ENCODE results near the gene SPATA20. TPM values are rescaled to one million over a fixed set of nuclear protein-coding genes. Genes with fewer than 3 reads are reported as not detected.

Gene SPATA20
- total RNA-seq, 1 donor from 2014 or later = 70.2 TPM

DNA sequence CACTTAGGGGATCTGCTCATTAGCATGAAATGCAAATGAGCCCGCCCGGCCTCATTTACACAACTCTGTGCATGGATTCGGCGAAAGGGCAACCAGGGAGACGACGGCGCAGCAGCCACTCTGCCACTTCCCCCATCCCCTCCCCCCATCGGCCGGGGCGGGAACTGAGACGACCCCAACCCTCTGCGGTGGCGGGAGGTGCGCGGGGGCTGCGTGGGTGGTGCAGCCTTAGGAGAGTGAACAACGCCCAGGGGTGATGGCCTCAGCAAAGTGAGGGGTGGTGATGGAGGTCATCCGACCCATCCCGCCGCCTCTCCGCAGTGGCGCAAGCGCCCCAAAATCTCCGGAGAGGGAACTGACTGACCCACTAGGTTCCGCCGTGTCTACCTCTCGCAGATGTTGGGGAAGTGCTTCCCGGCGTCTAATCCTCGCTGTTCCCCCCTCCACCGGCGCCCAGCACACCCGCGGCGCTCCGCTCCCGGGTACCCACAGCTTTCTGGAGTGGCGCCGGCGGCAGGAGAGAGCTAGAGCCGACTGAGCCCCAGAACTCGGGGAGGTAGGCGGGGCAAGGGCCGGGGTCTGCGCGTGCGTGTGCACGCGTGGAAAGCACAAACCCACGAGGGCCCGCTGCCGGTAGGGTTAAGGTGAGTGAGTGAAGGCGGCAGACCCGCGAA, 12.1 kb downstream of the SPATA20 start:
- H3K4me3 ChIP-seq (ENCODE audit: low read depth, low read length) = no peak overlapping the region
- no peak for DNase-seq (ENCODE audit: low read depth)

DNA sequence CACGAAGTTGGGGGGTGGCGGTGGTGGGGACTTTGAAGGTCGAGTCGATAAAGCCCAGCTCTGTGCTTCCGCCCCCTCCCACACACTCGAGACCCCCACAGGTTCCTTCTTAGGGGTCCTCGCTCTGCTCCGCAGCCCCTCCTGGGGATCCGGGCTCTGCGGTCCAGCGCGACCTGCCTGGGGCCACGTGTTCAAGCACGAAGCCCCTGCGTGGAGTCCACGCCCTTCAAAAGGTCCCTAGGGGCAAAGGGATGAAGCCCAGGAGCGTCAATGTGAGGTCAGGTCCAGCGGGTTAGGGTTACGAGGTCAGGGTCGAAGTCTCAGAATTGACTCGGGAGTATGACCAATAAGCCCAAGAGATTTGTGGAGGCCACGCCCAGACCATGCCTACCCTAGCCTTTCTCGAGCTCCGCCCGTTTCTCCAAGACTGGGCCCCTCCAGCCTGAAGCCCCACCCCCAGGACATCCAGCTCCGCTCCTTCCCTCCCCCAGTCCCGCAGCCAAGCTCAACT, 12.8 kb downstream of the SPATA20 start:
- peak overlapping the region; percentile 19 for H3K4me3 ChIP-seq (ENCODE audit: low read depth, low read length)
- DNase-seq (ENCODE audit: low read depth) = no peak
- TF ChIP-seq, protein P1, sequence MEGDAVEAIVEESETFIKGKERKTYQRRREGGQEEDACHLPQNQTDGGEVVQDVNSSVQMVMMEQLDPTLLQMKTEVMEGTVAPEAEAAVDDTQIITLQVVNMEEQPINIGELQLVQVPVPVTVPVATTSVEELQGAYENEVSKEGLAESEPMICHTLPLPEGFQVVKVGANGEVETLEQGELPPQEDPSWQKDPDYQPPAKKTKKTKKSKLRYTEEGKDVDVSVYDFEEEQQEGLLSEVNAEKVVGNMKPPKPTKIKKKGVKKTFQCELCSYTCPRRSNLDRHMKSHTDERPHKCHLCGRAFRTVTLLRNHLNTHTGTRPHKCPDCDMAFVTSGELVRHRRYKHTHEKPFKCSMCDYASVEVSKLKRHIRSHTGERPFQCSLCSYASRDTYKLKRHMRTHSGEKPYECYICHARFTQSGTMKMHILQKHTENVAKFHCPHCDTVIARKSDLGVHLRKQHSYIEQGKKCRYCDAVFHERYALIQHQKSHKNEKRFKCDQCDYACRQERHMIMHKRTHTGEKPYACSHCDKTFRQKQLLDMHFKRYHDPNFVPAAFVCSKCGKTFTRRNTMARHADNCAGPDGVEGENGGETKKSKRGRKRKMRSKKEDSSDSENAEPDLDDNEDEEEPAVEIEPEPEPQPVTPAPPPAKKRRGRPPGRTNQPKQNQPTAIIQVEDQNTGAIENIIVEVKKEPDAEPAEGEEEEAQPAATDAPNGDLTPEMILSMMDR (conservative IDR thresholded peaks at IDR 0.05; ENCODE audit: low read depth, low read length) = no peak

More for the DNA sequence above, 12.1 kb downstream of the SPATA20 start:
- TF ChIP-seq, protein P1 (conservative IDR thresholded peaks at IDR 0.05; ENCODE audit: low read depth, low read length) = no peak

DNA sequence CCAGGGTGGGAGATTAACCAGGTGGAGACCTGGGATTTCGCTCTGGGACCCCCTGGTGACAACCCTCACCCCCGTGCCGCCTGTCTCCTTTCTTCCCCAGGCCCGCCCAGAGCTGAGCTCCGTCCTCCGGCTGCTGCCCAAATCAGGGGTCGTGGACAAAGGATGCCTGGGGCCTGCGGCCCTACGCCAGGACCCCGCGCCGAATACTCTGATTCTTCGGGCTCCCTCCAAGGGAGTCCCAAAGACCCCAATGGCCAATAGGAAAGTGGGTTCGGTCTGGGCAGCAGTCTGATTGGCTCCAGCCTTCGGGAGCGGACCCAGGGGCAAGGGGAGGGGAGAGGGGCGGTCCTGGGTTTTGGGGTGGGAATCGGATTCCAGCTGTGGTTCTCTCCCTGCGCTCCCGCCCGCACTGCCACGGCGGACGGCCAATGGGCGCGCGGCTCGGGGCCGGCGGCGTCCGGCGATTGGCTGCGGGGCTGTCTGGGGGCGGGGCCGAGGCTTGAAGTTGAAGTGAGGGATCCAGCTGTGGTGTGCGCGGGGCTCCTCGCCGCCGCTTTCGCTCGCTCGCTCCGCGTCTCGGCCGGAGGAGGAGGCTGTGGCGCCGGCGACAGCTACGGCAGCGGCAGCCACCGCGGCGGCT, 13.3 kb downstream of the SPATA20 start, which contains the start of gene CACNA1G:
Gene CACNA1G, plus strand, starts transcription at position 531 of the 640 bp plus-strand sequence. CDS start 745 bp downstream, outside the sequence.
- TF ChIP-seq, protein P1 (conservative IDR thresholded peaks at IDR 0.05; ENCODE audit: low read depth, low read length) = no peak
- no peak for DNase-seq (ENCODE audit: low read depth)
- H3K4me3 ChIP-seq (ENCODE audit: low read depth, low read length) = peak within 1 kb of the TSS; percentile 31

DNA sequence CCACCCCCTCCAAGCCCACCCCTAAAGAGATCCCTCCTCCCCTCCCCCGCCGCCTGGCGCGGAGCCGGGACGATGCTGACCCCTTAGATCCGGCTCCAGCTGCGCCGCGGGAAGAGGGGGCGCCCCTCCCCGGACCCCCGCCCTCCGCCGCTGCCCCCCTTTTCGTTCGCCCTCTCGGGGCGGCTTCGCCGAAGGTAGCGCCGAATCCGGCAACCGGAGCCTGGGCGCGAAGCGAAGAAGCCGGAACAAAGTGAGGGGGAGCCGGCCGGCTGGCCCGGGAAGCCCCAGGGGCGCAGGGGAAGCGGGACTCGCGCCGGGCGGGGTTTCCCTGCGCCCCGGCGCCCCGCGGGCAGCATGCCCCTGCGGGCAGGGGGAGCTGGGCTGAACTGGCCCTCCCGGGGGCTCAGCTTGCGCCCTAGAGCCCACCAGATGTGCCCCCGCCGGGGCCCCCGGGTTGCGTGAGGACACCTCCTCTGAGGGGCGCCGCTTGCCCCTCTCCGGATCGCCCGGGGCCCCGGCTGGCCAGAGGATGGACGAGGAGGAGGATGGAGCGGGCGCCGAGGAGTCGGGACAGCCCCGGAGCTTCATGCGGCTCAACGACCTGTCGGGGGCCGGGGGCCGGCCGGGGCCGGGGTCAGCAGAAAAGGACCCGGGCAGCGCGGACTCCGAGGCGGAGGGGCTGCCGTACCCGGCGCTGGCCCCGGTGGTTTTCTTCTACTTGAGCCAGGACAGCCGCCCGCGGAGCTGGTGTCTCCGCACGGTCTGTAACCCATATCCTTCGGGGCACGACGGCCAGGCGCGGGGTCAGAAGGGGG, 14.2 kb downstream of the SPATA20 start:
- H3K4me3 ChIP-seq (ENCODE audit: low read depth, low read length) = no peak overlapping the region
- TF ChIP-seq, protein P1 (conservative IDR thresholded peaks at IDR 0.05; ENCODE audit: low read depth, low read length) = no peak
- no peak for DNase-seq (ENCODE audit: low read depth)

DNA sequence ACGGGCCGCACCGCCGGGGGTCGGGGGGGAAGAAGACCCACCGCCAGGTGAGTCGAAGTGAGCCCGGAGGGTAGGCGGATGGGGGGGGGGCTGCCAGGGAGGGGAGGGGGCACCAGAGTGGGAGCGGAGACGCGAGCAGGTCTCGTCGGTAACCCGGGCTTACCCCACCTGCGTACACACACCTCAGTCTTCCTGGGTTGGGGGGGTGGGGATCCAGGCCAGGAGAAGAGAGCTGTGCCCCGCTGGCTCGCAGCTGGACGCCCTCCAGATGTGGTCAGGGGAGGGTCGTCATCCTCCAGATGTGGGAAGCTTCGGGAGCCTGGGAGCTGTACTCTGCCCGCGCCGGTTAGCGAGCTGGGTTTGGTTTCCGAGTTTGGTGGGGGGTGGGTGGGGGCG, 14.8 kb downstream of the SPATA20 start:
- TF ChIP-seq, protein P1 (conservative IDR thresholded peaks at IDR 0.05; ENCODE audit: low read depth, low read length) = no peak
- no peak overlapping the region for H3K4me3 ChIP-seq (ENCODE audit: low read depth, low read length)
- DNase-seq (ENCODE audit: low read depth) = no peak

DNA sequence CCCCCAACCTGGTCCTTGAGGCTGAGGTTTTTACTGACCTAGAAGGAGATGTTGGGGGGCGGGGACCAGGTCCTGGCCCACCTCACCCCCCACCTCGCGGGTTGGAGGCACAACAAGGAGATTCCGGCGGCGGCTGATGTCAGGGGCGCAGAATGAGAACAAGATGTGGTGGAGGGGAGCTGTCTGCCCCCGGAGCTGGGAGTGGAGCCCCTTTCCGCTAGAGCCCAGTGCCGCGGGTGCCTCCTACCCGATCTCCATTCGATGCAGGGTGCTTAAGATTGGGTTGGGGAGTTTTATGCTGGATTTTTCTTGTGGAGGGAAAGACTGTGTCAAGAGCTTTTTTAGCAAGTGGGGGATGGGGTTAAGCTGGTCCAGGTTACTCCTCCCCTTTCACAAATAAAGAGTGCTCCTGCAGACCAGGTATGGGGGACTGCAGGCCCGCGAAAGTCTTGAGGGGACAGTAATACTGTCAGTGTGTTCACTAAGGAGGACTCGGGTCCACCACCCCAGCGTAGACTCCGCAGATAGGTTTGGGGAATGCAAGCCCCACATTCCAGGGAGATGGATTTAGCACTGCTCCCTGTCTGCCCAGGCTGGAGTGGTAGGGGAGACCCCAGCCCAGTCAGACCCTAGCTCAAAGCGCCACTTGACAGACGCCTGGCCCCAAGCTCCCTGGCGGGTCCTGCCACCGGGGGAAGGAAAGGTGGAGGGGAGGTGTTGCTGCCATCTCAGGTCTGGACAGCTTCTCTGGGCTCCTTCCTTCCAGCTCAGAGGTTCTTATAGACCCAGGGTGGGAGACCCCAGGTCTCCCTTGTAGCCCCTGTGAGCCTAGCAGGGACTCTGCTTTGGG, 15.5 kb downstream of the SPATA20 start:
- no peak for DNase-seq (ENCODE audit: low read depth)
- TF ChIP-seq, protein P1 (conservative IDR thresholded peaks at IDR 0.05; ENCODE audit: low read depth, low read length) = no peak
- no peak overlapping the region for H3K4me3 ChIP-seq (ENCODE audit: low read depth, low read length)
